ENCODE results near the gene RAD9A.

Gene RAD9A

DNA sequence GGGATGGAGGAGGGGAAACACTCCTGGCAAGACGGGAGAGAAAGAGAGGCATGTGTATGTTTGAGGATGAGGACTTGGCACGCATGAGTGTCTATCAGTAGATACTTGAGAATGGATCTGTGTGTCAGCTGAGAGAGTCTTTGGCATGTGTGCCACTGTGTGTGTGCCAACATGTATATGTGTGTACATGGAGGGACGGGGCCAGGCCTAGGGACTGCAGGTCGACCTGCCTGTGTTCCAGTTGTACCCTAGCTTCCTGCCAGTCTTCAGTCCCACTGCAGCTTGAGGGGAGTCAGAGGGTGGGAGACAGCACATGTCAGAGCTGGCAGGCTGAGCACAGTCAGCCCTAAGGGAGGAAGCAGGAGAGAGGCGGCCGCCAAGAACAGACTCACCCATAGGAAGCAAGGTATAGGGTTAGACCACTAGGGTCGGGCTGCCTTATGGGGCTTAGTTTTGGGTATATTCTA is 24.0 kb upstream of the RAD9A start:
- peaks cover 36 to 46% of the 10 kb centered on the region in 2 experiments for H3K4me1 ChIP-seq (ENCODE audit: control insufficient read depth in 1 of 2, insufficient read depth in 1 of 2, low read depth in 1 of 2, low read length in 1 of 2)

DNA sequence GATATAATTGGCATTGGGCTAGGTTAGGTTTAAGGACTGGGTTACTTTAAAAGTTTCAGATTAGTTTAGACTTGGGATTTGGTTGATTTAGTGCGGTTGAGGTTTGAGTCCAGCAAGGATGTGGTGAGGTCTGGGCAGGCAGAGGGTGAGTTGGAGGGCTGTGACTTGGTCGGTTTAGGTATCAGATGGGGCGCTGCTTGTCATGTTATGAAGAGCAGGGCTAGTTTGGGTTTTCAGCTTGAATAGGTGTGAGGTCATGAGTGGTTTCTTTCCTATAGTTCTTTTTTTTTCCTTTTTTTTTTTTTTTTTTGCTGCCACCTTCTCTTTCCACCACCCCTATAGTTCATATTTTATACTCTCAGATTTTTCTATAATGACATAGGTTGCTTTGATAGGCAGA is 23.2 kb upstream of the RAD9A start:
- TF ChIP-seq, protein P1, sequence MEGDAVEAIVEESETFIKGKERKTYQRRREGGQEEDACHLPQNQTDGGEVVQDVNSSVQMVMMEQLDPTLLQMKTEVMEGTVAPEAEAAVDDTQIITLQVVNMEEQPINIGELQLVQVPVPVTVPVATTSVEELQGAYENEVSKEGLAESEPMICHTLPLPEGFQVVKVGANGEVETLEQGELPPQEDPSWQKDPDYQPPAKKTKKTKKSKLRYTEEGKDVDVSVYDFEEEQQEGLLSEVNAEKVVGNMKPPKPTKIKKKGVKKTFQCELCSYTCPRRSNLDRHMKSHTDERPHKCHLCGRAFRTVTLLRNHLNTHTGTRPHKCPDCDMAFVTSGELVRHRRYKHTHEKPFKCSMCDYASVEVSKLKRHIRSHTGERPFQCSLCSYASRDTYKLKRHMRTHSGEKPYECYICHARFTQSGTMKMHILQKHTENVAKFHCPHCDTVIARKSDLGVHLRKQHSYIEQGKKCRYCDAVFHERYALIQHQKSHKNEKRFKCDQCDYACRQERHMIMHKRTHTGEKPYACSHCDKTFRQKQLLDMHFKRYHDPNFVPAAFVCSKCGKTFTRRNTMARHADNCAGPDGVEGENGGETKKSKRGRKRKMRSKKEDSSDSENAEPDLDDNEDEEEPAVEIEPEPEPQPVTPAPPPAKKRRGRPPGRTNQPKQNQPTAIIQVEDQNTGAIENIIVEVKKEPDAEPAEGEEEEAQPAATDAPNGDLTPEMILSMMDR (IDR thresholded peaks at IDR 0.05) = no peak
- Histone ChIP-seq H3K27ac (no peak overlapping the region), H3K36me3 (no peaks in the 10 kb centered on the region), H3K27me3 (no peaks in the 10 kb centered on the region), H3K4me1 (ENCODE audit: control insufficient read depth in 1 of 2, insufficient read depth in 1 of 2, low read depth in 1 of 2, low read length in 1 of 2) (peaks cover 36 to 52% of the 10 kb centered on the region in 2 experiments), H3K4me3 (ENCODE audit: low read depth in 1 of 2, low read length in 1 of 2) (no peak overlapping the region), H3K9me3 (no peaks in the 10 kb centered on the region)

More for the DNA sequence above, 24.0 kb upstream of the RAD9A start:
- Histone ChIP-seq H3K4me3 (ENCODE audit: low read depth in 1 of 2, low read length in 1 of 2) (no peak overlapping the region), H3K9me3 (no peaks in the 10 kb centered on the region), H3K27ac (no peak overlapping the region), H3K27me3 (no peaks in the 10 kb centered on the region), H3K36me3 (no peaks in the 10 kb centered on the region)
- TF ChIP-seq, protein P1 (IDR thresholded peaks at IDR 0.05) = no peak

DNA sequence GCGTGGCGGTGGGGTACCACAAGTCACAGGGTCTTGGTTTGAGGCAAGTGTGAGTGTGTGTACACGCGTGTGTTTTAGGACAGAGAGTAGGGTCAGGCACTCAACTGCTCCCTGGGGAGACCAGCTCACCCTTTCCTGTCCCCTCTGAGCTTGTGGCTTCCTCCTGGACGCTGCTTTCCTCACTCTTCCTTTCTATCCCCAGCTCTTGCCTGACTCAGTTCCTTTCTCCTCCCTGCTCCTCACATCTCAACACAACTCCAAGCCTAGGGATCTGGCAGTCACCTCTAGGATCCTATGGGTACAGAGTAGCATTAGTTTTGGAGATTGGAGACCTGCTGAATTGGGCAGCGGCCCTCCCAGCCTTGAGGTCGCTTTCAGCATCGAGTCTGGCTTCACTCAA is 22.5 kb upstream of the RAD9A start:
- TF ChIP-seq, protein P1 (IDR thresholded peaks at IDR 0.05) = no peak
- peaks cover 42 to 58% of the 10 kb centered on the region in 2 experiments for H3K4me1 ChIP-seq (ENCODE audit: control insufficient read depth in 1 of 2, insufficient read depth in 1 of 2, low read depth in 1 of 2, low read length in 1 of 2)
- H3K36me3 ChIP-seq = no peaks in the 10 kb centered on the region
- H3K27ac ChIP-seq = no peak overlapping the region
- H3K9me3 ChIP-seq = no peaks in the 10 kb centered on the region
- H3K4me3 ChIP-seq (ENCODE audit: low read depth in 1 of 2, low read length in 1 of 2) = no peak overlapping the region
- H3K27me3 ChIP-seq = no peaks in the 10 kb centered on the region

DNA sequence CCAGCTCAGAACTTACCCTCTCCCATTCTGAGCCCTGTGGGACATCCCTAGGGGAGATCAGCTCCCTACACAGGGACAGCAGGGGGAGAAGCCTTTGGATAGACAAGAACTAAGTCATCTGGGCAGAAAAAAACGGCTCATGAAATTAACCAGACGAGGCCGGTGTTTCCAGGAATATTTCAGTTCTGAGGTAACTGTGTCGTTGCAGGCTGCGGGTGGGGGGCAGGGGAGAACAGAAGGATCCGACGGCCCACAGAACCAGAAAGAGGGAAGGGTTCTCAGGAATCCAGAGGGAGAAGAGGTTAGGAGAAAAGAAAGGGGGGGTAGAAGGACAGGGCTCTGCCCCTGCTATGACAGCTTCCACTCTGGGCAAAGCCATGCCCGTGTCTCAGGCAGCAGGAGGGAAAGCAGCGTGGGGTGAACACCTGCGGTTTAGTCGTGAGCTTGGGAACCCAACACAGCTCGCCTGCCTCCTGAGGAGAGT is 21.9 kb upstream of the RAD9A start:
- H3K36me3 ChIP-seq = no peaks in the 10 kb centered on the region
- H3K9me3 ChIP-seq = no peaks in the 10 kb centered on the region
- peaks cover 48 to 64% of the 10 kb centered on the region in 2 experiments for H3K4me1 ChIP-seq (ENCODE audit: control insufficient read depth in 1 of 2, insufficient read depth in 1 of 2, low read depth in 1 of 2, low read length in 1 of 2)
- no peaks in the 10 kb centered on the region for H3K27me3 ChIP-seq
- H3K4me3 ChIP-seq (ENCODE audit: low read depth in 1 of 2, low read length in 1 of 2) = no peak overlapping the region
- TF ChIP-seq, protein P1 (IDR thresholded peaks at IDR 0.05) = no peak
- H3K27ac ChIP-seq = no peak overlapping the region

DNA sequence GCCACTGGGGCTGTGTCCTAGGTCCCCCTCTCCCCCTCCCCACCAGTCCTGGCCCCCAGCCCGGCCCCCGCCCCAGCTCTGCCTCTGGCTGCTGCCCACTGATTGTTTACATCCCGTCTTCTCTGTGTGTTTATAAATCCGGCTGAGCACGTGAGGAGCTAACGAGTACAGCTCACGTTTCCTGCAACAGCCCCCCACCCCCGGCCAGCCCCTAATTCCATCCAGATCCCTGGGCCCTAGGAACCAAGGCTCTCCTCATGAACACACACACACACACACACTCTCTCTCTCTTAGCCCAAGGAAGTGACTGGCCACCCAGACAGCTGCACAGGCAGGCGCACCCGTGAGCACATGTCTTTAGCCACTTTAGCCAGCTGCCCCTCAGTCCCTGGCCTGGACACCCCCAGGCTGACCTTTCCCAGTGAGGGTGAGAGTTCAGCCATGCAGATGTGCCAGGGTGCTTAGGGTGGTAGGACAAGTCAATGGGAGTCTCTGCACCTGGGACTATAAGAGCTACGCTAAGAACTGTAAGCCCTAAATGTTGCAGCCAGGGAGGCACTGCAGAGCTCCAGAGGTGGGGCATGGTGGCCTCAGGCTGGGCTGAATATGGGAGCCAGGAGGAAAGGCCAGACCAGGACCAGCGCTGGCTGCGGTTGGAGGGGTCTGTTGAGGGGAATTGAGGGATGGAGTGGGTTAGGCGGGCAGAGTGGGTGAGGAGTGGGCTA is 21.3 kb upstream of the RAD9A start:
- Histone ChIP-seq H3K27ac (peak overlapping the region; percentile 82), H3K4me3 (ENCODE audit: low read depth in 1 of 2, low read length in 1 of 2) (no peak overlapping the region), H3K36me3 (no peaks in the 10 kb centered on the region), H3K27me3 (peaks cover 3% of the 10 kb centered on the region), H3K4me1 (ENCODE audit: control insufficient read depth in 1 of 2, insufficient read depth in 1 of 2, low read depth in 1 of 2, low read length in 1 of 2) (peaks cover 48 to 65% of the 10 kb centered on the region in 2 experiments), H3K9me3 (no peaks in the 10 kb centered on the region)
- TF ChIP-seq, protein P1 (IDR thresholded peaks at IDR 0.05) = no peak

All from neutrophil (primary cell).